GM18505 (cell line): Measurements from ENCODE around the gene FARP2.

Experiments used
- ATAC-seq: cut with Tn5 transposase; IDR thresholded peaks from one replicate; pipeline ENCODE4 v1.9.1; 2021; ENCODE audit not compliant: unreplicated experiment
- POLR2A ChIP-seq: IDR thresholded peaks from 4 replicates; pipeline ENCODE4 v1.6.1; 2011; ENCODE audit warnings: borderline replicate concordance; ENCODE audit not compliant: insufficient read depth, insufficient read length; ENCODE audit errors: extremely low read depth

The FARP2 gene

DNA sequence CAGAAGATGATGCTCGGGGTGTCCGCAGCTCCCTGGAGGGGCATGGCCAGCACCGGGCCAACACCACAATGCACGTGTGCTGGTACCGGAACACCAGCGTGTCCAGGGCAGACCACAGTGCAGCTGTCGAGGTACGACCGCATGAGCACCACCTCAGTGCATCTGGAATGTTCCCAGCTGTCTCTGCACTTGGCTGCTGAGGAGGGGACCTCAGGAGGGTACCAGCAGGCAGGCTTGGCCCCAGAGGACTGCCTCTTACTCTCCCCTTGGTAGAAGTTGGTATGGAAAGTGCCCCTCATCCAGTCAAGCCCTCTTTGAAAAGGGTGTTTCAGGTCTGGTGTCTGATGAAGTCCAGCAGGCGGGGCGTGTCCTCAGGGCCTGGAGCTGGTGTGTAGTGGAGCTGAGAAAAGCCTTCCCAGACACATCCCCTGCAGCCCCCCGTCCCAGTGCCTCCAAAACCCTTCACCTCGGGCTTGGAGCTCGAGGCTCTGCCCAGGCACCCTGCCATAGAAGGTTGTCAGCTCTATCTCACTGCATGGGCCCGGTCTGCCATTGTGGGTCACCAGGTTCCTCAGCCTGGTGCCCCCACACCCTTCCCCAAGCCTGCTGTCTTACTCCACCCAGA, 135.6 kb downstream of the FARP2 start:
- no peak for ATAC-seq
- no peak for TF ChIP-seq POLR2A

GRCh38 chr2:241492174-241492565, 136.1 kb downstream of the FARP2 start:
- no peak for TF ChIP-seq POLR2A
- ATAC-seq, result no peak

- ATAC-seq, result no peak
- no peak for TF ChIP-seq POLR2A
Observed at GRCh38 chr2:241493092-241493491, 137.0 kb downstream of the FARP2 start.

DNA sequence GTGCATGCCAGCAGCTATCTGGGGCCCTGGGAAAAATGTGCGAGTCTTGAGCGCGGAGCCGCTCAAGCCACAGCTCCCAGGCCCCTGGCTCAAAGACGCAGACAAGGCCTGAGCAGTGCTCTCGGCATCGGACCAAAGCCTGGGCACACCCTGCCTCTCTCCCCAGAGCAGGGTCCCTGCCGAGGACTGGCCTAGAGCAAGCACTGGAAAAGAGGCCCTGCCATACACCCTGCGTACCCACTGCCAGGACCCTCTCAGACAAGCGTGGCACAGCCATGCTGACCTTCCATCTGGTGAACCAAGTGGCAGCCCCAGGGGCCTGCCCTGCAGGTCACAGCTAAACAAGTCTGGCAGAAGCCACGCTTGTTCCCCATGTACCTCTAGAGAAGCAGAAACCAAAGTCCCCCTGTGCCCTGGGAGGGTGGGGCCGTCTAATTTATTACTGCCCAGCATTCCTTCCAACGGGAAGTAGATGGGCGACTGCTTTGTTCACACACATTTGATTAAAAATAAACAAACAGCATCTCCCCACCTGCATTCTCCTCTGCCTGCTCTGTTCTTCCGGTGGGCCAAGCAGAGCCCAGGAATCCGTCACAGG, 138.3 kb downstream of the FARP2 start:
- TF ChIP-seq POLR2A, result no peak
- no peak for ATAC-seq

- TF ChIP-seq POLR2A, result no peak
Observed at GRCh38 chr2:241495172-241496002, 139.3 kb downstream of the FARP2 start.

DNA sequence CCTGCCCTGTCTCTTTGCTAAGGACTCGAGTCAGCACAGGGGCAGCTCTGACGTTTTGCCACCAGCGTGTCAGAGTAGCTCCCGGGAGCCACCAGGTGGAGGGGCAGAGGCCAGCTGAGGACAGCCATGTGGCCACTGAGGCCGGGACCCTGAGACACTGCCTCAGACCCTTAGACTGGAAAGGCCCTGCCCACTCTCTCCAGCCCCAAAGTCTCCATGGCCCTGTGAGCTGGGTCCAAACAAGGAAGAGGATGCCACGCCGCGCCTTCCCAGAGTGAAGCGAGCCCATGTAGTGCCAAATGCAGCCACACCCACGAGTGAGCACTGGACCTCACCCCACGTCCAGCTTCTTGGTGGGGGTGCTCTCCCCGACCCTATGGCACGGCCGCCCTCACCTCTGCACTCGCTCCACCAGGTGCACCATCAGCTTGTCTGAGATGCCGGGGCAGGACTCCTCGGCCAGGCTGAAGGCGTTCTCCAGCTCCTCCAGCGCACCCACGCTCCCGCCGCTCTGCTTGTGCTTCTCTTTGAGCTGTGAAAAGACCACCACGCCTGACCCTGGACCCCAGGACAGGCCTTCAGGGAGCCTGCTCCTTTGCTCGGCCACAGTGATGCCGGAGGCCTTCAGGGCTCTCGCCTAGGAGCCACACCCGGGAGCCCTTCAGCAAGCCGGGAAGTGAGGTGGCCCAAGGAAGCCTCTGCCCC, 140.1 kb downstream of the FARP2 start:
- no peak for TF ChIP-seq POLR2A
- ATAC-seq, result no peak

More at GRCh38 chr2:241495172-241496002, 139.3 kb downstream of the FARP2 start:
- no peak for ATAC-seq

GRCh38 chr2:241496904-241497877, 141.1 kb downstream of the FARP2 start:
- TF ChIP-seq POLR2A, result no peak
- no peak for ATAC-seq

DNA sequence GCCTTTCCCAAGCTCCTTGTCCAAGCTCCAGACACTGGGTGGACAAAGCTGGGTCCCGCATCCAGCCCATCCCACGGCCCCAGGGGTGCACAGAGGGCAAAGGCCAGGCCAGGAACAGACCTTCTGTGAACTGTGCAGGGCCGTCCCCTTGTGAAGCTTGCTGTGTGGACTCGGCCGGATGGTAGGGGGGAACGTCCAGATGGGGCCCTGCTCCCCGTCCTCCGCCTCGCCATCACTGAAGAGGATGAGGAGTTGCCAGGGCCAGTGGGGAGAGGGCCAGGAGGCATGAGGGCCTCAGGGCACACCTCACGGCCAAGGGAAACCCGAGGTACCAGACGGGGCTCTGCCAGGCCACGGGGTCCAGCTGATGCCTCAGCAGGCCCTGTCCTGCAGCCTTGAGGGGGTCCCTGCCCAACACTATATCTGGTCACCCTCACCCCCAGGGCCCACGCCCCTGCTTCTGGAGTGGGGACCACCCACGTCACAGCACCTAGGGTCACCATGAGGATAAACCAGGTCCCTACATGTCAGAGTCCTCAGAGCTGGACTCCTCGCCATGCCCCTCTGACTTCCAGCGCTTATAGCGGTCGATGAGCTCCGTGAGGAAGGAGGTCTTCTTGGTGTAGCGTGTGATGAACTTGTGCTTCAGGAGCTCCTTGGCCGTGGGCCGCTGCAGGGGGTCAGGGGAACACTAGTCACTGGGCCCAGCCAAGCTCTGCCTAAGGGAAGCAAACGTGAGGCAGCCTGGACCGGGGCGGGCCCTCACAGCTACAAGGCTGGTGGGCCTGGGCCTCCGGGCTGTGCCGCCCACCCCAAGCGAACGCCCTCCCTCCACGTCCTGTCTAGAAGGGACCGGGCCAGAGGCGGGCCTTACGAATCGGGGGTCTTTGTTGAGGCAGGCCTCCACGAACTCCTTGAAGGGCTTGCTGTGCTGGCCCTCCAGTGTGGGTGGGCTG, 142.3 kb downstream of the FARP2 start:
- no peak for ATAC-seq
- no peak for TF ChIP-seq POLR2A

DNA sequence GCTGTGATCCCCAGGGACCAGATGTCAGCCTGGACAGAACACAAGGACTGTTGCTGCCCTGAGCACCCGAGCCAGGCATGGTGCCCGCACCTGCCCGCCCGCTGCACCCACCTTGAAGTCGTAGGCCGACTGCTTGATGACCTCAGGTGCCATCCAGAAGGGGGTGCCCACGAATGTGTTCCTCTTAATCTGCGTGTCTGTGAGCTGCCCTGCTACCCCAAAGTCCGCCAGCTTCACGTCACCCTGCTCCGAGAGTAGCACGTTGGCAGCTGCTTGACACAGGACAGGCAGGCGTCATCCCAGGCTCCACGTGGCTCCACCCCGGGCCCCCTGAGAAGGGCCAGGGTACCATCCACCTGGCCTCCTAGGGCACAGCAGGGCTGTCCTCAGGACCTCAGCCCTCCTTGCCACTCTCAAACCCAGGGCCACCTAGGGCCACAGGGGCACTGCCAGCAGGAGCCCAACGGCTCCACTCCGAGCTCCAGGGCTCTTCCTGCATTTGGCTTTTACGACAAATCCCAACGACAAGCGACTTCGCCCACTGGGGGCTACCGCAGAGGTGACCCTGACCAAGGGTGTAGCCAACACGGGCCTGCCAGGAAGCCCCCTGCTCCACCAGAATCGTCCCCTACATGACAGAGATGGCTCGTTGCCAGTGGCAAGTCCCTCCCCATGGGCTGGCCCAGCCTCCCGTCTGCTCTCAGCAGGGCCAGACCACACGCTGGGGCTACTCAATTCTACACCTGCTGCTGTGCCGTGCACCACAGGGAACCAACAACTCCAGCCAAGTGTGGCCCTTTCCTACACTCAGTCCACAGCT, 143.3 kb downstream of the FARP2 start:
- TF ChIP-seq POLR2A, result no peak
- ATAC-seq, result no peak

DNA sequence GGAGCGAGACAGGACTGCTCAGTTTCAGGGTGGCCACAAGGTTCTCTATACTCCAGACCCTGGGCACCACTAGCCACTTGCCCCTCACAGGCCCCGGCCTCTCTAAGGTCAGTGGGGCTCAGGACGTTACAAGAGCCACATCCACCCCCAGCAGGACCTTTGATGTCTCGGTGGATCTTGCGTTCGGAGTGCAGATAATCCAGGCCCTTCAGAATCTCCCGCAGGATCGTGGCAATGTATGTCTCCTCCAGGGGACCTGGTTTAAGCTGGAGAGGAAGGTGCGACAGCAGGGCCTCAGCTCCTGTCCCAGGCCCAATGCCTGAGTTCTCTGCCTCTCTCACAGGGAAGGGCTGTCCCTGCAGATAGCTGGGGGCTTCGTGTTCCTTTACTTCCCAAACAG, 143.9 kb downstream of the FARP2 start:
- no peak for TF ChIP-seq POLR2A
- no peak for ATAC-seq
